GM19467 (cell line): ENCODE data around the gene SLC12A8.

Experiments
- ATAC-seq: cut with Tn5 transposase; IDR thresholded peaks from one replicate; pipeline ENCODE4 v1.9.1; 2021; ENCODE audit warnings: mild to moderate bottlenecking, moderate library complexity; ENCODE audit not compliant: unreplicated experiment

Gene SLC12A8

DNA sequence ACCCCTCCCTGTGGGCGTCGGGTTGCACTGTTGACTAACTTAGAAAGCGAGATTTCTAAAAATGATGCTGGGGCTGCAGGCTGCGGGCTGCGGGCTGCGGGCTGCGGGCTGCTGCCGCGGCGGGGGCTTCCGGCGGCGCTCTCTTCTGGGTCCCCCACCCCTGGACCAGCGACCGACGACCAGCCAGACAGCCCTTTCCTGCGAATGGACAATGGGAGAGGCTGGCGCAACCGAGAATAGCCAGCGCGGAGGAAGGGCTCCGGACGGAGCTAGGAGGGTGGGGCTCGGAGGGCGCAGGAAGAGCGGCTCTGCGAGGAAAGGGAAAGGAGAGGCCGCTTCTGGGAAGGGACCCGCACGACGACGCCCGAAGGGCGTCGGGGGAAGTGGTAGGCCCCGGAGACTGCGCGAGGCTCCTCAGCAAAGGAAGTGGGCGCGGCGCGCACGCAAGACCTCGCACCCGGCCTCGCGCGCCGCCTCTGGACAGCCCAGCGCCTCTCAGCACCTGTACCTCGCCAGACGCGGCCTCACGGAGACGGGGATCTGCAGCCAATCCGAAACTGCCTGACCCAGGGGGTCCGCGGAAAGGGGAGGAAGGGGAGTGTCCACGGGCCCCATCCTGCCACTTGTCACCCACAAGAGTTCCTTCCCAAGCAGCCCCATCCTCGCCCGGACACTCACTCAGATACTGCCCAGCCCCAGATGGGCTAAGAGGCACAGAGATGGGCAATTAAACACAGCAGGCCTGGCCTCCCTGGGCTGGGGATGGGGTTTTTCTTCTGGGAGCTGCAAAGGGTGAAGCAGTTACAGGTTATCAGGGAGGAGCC is 70.7 kb downstream of the SLC12A8 start:
- peak; percentile 49 for ATAC-seq

DNA sequence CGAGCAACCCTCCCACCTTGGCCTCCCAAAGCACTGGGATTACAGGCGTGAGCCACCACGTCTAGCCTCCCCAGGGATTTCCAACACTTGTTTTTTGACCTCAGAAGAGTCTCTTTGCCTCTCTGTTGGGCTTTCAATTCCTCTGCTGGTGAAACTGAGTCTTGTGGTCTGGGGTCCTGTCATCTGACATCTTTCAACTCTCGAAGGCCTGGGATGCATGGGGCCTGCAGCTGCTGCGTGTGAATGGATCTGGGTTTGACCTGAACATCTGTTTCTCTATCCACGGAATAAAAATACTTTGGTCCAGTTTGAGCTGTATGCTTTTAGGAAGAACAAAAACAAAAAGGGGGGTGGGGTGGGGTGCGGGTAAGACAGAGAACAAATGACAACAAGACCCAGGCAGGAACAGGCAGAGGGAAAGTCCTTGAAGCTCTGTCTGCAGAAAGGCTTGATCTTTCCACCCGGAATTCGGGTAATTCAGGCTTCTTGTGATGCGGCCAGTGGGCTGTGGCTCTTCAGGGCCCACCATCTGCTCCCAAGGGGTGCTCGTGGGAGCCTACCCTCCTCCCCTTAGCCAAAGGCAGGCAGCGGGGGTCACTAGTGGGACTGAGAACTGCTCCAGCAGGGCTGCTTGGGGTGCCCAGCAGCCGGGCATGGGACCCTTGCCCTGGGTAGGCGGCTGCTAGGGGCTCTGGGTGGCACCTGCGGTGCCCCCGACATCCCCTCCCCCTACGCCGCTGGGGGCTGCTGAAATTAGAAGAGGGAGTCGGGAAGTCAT is 71.5 kb downstream of the SLC12A8 start:
- ATAC-seq: no peak

GRCh38 chr3:125140011-125140817 is 72.3 kb downstream of the SLC12A8 start:
- no peak for ATAC-seq

GRCh38 chr3:125139386-125139785 is 73.2 kb downstream of the SLC12A8 start:
- no peak for ATAC-seq

DNA sequence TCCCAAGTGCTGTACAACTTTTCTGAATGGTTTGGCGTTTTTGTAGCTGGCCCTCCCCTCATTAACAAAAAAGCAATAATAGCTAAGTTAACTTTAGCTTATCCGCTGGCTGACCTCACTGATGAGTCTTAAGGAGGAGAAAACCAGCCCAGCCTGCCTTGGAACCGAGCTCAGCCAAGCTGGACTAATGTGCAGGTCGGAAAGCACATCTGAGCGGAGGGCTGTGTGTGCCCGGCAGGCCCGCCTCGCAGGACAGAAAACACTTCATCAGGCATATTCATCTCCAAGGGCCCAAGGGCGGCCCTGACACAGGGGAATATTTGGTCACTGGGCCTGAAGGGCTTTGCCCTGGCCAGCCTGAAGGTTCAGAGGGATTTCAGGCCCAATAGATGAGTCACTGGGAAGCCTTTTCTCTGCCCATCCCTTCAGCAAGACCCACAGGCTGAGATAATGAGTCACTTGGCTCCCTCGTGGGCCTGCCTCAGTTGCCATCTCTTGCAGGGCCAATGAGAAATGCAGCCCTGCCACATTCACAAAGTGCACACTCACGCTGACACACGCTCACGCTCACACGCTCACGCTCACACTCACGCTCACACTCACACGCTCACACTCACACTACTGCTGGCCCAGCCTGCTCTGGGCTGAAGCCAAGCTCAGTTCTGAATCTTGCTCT is 75.1 kb downstream of the SLC12A8 start:
- no peak for ATAC-seq

DNA sequence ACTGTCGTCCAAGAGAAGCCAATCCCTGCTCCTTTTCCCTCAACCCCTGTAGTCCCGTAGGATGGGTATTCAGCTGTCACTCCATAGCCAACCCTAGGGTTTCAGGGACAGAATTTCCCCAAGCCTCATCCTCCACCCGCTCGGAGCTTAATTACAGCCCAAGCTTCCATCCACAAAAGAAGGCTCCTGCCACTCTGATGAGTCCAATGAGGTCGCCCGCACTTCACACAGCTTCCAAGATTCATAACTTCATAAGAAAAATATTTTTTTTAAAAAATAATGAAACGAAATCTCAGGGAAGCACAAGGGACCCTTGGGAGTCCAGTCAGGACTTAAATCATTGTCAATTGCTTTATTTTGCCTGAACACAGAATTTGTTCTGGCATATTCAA is 75.6 kb downstream of the SLC12A8 start:
- no peak for ATAC-seq

DNA sequence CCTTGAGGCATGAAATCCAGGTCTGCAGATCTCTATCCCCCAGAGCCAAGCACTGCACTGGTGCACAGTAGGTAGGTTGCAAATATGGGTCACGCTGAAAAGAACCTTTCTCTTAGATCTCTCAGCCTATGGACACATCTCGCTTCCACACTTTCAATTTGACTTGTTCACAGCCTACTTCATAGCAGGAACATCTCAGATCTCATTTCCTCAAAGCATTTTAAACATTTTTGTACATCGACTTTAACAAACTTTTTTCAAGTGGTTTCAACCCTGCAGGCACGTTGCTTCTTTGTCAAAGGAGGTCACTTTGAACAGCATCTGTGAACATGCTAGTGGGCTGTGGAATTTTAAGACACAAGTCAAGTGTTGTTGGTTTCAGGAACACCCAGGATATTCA is 76.0 kb downstream of the SLC12A8 start:
- no peak for ATAC-seq

GRCh38 chr3:125134952-125135351 is 77.6 kb downstream of the SLC12A8 start:
- no peak for ATAC-seq

DNA sequence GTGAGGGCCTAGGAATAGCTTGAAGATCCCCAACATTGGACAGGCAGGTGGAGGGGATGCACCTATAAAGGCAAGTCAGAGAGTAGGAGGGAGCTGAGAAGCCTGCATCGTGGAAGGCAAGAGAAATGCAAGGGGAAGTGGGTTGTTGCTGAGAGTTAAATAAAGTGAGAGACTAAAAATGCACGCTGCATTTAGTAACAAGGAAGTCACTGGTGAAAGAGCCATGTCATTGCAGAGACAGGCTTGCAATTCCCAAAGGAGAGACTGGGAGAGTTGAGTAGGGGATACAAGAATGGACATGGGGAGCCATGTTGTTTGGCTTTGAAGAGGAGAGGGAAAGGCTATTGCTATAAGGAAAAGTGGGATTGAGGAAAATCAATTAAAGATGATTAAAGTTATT is 79.7 kb downstream of the SLC12A8 start:
- ATAC-seq: no peak

DNA sequence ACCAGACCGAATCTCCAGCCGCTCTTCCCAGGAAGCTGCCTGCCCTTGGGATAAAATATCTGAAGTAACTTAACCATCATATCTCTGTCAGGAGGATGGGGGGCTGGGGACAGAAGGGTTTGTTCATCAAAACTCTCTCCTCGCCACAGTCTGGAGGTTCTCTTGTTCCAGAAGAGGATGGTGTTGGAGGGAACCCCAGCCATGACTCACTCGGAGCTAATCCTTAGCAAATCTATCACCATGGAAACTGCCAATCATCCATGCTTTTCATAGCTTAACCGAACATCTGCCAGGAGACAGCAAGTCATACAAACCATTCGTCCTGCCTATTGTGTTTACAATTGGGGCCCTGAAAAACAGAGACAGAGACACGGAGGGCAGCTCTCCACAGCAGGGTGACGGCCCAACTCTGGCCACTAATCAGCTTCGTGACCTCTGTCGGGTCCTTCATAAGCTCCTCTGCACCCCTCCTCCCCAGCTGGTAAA is 83.0 kb downstream of the SLC12A8 start:
- ATAC-seq: no peak

DNA sequence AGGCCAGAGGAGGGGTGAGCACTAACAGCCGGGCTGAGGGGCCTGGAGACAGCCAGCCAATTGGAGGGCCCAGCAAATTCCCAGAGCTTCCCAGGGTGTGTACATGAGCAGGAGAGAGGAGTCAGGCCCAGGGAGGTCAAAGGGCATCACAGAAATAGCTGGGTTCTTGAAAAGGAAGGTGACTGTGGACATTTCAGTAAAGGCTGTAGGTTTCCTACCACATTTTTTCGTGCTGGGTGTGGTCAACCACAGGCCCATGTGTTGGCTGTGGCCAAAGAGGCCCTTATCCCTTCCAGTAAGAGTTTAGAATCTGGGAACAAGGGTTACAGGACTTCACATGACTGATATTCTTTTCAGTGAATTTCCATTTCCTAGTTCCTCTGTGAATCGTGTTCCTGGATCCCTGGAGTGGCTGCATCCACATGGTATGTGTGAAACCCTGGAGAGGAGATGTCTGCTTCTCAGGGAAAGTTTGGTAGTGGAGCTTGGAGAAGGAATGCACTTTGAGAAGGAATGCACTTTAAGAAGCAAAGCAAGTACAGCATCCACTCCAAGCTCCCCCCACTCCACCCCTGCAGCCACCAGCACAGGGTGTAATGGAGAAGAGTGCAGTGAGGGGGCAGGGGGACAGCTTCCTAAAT is 83.6 kb downstream of the SLC12A8 start:
- no peak for ATAC-seq

DNA sequence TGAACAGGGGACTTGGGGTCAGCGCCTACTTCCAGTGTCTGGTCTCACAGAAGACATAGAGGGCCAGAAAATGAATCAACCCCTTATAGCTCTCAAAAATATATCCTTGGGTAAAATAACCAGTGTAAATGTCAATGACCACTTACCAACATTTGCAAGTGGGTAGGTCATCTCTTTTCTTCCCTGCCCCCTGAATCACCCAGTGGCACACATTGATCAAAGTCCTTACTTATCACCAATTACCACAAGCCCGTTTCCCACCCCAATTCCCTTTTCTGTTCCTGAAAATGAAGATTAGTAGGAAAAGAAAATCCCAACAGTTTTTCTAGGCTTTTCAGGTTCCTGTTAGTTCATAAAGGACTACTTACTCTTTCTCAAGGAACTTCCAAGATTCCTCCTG is 86.2 kb downstream of the SLC12A8 start:
- no peak for ATAC-seq

GRCh38 chr3:125125821-125126245 is 86.7 kb downstream of the SLC12A8 start:
- no peak for ATAC-seq

DNA sequence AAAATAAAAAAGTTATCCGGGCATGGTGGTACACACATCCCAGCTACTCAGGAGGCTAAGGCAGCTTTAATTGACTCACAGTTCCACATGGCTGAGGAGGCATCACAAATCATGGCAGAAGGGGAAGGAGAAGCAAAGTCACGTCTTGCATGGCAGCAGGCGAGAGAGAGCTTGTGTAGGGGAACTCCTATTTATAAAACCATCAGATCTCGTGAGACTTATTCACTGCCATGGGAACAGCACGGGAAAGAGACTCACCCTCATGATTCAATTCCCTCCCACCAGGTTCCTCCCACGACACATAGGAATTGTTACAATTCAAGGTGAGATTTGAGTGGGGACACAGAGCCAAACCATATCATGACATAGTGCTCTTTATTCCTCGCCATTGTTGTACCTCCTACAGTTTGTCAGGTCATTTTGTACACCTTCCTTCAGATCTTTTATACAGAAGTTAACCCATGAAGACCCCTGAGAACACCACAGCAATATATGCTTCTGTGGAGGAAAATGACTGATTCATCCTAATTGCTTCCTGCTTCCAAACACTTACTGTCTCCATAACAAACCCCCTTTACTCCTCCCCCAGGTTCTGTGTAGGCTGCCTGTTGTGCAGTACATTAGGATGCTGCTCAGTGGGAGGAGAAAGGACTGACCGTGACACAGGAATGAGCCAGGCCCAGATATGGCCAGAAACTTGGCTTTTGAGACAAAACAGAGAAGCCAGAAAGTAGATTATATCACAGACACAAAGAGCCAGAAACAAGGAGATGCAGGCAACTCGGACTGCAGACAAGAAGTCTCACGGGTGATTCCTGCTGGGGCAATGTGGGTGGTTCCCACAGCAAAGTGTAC is 88.9 kb downstream of the SLC12A8 start:
- ATAC-seq: no peak

- no peak for ATAC-seq
Measured at GRCh38 chr3:125121246-125122010, 91.1 kb downstream of the SLC12A8 start.

- ATAC-seq: no peak
Measured at GRCh38 chr3:125120379-125121122, 92.0 kb downstream of the SLC12A8 start.

DNA sequence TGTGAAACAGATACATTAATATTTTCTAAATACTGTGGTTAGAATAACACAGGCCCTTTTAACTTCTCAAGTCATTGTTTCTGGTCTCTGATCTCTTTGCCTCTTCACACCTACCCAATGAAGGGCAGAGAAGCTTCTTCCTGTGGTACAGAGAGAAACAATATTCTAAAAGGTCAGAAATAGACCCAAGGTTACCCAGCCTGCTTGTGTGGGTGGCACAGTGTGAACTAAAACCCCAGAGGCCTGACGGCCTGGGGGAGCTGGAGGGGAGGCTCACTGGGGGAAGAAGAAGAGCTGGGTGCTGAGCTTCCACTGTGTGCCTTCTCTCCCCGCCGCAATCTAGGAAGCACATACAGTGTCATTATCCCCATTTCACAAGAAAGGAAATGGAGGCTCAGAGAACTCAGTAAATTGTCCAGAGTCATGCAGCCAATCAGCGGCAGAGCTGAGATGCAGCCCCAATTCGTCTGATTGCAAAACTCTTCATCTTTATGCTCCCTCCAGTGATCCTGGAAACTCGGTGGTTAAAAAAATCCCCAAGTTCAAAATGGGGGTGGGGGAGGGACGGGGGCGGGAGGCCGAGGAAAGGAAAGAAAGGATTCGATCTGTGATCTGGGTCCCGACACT is 92.7 kb downstream of the SLC12A8 start:
- no peak for ATAC-seq
